ENCODE data around the gene NOL6.
"Not testable (repeated sequence)": the region's sequence is repeated elsewhere in the genome, so short reads cannot be mapped to it uniquely, and the experiment has no call there.

Gene NOL6

DNA sequence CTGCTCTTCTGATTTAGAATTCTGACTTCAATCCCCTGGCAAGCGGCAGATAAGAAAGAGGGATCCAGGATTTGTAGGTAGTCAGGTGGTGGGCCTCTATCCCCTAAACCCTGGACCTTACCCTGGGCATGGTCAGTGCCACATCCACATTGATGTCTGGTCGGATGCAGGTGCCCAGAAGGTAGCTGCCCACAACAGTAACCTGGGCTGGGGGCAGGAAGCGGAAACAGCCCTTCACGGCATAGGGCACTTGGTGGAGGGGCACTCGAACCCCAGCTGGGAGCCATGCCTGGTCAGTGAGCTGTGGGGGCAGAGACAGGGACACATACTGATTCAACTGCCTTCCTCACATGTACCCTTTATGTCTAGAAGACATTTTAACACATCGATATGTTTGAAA, 3.8 kb downstream of the NOL6 start:
- no peak for DNase-seq

GRCh38 chr9:33468797-33469621, 4.7 kb downstream of the NOL6 start:
- DNase-seq: no peak

DNA sequence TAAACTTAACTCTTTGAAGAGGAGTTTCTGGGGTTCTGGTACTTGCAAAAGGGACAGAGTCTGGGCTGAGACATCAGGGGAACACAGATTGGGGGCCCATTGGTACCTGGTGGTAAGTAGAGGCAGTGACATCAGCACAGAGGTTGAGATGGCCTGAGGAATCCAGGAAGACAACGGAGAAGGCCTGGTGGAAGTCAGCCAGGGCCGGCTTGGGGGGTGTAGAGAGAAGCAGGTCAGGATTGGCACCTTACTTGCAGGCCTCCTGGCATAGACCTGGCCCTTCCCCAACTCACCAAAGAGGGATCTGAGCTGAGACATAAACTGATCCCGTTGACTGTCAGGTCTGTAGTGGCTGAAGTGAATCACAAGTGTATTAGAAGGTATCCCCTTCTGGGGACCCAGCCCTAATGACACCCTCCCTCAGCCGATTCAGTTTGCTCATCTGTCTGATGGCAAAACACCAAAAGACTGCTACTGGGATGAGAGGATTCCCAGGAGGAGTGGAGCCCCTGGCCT, 5.5 kb downstream of the NOL6 start:
- no peak for DNase-seq

DNA sequence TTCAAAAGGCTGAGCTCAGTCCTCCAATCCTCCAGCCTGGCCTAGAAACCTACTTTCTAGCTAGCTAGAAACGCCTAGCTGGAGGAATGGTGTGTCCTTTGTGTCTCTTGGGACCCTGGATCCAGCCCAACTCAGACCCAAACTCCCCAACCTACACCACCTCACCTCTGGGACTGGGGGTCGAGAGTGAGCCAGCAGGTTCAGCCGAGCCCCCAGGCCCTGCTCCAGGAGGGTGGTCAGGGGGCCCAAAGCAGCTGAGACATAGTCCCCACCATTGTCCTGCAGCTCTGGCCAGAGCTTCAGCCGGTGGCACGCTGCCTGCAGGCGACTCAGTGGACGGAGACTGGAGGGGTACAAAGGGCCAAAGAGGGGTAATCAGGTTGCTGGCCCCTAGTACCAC, 6.2 kb downstream of the NOL6 start:
- no peak for DNase-seq

DNA sequence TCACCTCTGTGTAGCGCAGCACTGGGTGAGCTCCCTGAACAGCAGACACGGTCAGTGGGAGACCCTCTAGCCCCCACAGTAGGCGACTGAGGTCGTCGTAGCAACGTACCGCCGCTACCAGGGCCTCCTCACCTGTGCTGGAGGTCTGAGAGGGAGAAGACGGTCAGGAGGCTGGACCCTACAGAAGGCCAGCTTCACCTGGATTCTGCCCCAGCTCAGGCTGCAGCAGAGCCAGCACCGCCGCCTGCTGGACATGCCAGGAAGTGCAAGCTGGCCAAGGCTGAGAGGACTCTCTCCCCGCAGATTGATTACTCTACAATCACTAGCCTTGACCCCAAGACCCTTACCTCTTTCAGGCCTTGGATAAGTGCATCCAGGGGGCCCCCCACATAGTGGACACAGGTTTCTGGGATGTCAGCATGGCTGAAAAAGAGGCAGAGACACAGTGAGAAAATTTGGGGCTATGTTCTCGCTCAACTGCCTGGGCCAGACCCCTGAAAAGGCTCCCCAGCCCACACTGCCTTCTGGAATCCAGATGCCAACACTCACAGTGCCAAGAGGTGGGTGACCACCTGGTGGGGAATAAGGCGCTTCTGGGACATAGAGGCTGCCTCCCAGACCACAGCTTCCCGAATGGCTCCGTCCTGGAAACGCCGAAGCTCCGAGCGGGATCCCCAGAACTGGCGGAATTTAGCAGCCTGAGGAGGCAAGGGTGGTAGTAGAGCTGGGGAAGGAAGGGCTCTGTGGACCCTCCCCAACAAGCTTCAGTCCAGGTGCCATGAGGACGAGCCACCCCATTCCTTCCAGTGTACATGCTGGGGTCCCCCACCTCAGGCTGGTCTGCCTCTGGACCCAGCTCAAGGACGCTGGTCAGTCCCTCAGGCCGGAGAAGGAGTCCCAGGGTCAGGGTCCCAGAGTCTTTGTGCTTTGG, 6.9 kb downstream of the NOL6 start:
- peak; percentile 88 for DNase-seq

DNA sequence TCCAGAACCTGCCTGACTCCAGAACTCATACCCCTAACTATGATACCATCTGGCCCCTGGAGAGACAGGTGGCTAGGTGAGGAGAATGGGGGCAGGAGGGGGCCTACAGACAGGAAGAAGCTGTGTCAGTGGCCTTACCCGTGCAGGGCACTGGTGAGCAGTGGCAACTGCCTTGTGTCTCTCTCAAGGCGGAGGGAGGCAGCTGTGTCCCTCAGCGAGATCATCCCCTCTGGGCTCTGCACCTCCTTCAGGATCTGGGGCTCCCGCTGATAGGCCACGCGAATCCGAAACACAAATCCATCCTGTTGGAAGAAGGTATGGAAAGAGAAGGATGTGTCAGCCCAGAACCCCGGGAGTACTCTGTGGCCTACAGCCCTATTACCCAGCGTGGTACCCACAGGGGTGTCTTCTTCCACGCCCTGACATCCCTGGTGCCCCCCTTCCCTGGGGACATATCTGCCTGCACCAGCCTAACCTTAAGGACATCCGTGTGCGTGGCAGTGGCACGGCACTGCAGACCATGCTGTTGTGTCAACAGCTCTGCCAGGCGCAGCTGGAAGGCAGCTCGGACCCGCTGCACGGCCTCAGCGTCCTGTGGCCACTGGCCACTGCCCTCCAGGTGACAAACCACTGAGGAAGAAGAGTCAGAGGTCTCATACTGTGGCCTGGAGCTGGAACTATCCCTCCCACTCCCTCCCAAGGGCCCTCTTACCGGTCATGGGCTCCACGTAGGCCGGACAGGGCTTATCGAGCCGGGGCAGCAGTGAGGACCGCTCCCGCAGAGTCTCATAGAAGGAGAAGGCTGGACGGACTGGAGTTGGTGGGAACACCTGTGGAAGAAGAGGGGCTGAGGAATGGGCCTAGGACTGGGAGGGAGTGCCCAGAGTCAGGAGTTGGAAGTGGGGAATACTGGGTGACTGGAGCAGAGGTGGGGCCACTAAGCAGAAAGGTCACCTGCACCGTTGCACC, 7.8 kb downstream of the NOL6 start:
- no peak for DNase-seq

DNA sequence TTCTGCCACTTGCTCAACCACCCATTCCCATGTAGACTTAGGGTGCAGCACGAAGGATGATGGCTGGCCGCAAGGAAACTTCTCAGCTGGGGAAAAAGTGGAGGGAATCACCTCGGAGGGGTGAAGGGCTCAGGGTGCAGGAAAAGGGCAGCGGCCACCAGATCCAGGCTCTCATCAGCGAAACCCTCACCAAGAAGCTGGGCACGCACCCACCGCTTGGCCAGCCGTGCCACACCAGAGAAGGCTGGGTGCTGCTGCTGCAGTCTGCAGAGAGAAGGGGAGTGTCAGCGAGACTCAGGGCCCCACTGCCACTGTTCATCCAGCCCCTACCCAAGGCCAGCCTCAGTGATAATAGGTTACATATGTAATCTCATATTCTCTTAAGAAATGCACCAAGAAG, 8.6 kb downstream of the NOL6 start:
- DNase-seq: no peak

GRCh38 chr9:33464045-33464636, 9.6 kb downstream of the NOL6 start:
- no peak for DNase-seq

- no peak for DNase-seq
Observed at GRCh38 chr9:33463151-33463550, 10.6 kb downstream of the NOL6 start.

GRCh38 chr9:33461492-33461891, 12.2 kb downstream of the NOL6 start:
- no peak for DNase-seq

- DNase-seq: no peak
Observed at GRCh38 chr9:33460854-33461253, 12.9 kb downstream of the NOL6 start.

- no peak for DNase-seq
Observed at GRCh38 chr9:33459115-33459514, 14.6 kb downstream of the NOL6 start.

DNA sequence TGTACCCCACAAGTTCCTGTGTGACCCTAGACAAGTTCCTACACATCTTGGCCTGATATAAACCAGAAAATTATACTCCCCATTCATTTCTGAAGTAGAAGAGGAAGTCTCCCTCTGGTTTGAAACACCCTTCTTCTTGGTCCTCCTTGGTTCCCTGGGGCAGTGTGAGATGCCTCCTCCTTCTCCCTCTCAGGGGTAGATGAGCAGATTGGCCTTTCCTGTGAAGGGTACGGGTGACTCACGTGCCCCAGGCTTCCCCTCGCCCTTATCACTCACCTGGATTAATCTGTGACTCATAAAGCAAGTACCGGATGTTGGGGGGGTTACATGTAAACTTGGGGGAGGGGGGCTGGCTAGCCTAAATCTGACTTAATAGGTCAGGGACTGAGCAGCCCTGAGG, 15.3 kb downstream of the NOL6 start:
- DNase-seq: peak; percentile 73

DNA sequence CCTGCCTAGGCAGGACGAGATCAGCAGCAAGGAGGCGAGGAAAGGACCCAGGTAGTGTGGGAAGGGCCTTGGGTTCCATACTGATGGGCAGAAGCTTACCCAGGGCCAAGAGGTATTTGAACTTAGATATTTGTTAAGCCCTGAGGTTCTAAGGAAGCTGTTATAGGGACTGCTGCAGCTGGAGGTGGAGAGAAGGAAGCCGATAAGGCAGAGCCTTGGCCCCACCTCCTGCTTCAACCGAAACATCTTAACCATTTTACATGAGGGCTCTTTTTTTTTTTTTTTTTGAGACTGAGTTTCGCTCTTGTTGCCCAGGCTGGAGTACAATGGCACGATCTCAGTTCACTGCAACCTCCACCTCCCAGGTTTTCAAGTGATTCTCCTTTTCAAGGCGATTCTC, 17.8 kb downstream of the NOL6 start:
- no peak for DNase-seq

- DNase-seq: not testable (repeated sequence)
Observed at GRCh38 chr9:33455456-33455855, 18.3 kb downstream of the NOL6 start.

- DNase-seq: not testable (repeated sequence)
Observed at GRCh38 chr9:33454661-33455026, 19.1 kb downstream of the NOL6 start.

- no peak for DNase-seq
Observed at GRCh38 chr9:33453999-33454660, 19.6 kb downstream of the NOL6 start.

DNA sequence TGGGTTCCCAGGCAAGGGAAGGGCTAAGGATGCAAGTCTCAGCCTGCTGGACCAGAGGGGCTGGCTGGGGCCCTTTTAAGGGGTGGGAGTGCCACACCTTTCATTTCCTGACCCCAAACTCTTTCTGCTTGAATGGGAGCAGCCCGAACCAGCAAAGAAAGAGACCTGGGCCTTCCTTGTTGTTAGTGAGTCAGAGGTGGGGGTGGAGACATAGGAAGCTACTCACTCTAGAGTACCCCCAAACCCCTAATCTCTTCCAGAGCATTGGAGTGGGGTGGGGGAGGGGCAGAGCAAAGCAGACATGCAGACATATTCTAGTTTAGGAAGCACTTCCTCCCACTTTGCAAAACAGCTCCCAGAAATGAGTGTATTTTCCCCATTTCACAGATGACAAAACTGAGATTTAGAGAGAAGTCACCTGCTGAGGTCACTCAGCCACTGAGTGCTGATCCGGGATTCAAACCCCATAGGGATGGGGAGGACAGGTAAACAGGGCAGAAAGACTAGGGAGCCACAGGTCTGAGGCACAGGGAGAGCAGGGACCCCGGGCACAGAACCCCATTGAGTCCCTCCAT, 20.4 kb downstream of the NOL6 start:
- DNase-seq: peak; percentile 48

GRCh38 chr9:33452828-33453271, 20.9 kb downstream of the NOL6 start:
- DNase-seq: peak; percentile 80

- no peak for DNase-seq
Observed at GRCh38 chr9:33450621-33451146, 23.0 kb downstream of the NOL6 start.

DNA sequence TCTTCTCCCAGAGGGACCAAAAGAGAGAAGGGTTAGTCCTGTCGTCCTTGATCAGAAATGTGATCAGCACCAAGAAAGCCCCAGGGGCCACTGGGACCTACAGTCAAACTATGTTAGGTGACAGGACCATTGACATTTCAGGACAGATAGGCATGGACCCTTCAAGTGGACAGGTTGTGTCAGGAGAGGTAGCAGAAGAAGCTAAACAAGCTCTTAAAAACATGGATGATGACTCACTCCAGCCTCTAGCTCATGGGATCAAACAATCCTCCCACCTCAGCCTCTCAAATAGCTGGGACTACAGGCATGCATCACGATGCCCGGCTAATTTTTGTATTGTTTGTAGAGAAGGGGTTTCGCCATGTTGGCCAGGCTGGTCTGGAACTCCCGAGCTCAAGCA, 24.0 kb downstream of the NOL6 start:
- no peak for DNase-seq
